HG03139 (cell line): ENCODE measurements around the gene YAP1.

Experiments used
- ATAC-seq: cut with Tn5 transposase; IDR thresholded peaks from one replicate; pipeline ENCODE4 v1.9.1; 2021; ENCODE audit not compliant: unreplicated experiment

Gene YAP1

DNA sequence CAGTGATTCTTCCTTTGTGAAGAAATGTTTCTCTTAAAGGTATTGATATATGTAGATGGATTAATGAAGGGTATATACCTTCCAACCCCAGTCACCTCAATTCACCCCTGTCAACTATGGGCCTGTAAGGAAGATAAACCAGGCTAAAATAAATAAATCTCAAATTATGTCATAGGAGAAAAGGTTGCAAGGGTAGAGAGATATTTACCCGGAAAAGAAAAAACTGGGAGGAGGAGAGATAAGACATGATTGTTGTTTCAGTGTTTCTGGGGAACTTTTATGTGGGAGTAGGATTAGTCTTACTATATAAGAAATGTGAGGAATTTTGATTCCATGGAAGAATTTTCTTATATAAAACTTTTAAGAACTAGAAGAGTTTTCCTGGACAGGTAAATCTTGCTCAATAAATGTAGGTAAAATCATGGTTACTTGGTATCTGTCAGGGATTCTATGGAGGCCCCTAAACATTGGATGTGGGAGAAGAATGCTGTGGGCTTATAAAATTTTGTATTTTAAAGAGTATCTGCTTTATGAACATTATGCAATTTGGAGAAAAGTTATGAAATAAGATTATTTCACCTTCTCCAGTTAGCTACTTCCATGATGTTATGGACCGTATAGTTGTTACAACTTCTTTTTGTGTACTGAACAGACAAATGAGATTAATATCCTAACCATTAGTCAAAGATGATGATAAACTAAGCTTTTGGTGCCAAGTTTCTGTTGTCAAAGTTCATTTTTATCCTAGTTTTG lies 6.4 kb downstream of the YAP1 start:
- ATAC-seq: no peak

- no peak for ATAC-seq
Measured at GRCh38 chr11:102117472-102118113, 7.3 kb downstream of the YAP1 start.

- no peak for ATAC-seq
Measured at GRCh38 chr11:102118937-102119336, 8.7 kb downstream of the YAP1 start.

DNA sequence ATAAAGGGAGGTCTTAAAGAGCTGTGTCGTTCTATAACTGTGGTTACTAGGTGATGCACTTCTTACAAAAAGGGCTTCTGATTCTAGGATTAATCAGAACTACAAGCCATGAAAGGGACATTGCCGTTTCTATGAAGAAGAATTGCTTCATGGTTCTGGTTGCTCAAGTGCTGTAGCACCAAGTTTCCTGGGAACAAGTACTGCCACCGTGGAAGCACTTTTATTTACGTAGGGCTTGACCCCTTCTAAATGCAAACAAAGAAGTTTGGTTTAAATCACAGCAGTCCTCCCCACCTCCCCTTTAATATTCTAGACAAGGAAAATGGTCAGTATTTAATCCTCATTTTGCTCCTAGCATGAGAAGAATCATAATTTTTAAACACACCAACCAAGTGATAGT lies 9.8 kb downstream of the YAP1 start:
- no peak for ATAC-seq

- no peak for ATAC-seq
Measured at GRCh38 chr11:102120437-102120973, 10.3 kb downstream of the YAP1 start.

DNA sequence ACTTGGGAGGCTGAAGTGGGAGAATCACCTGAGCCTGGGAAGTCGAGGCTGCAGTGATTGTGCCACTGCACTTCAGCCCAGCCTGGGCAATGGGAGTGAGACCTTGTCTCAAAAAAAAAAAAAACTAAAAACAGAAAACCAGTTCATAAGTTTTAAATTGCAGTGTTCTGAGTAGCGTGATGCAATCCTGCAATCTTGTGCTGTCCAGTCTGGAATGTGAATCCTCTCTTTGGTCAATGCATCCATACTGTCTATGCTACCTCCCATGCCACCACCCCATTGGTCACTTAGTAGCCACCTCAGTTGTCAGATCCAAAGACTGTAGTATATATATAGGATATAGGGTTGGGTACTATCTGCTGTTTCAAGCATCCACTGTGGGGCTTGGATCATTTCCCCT lies 11.1 kb downstream of the YAP1 start:
- no peak for ATAC-seq

GRCh38 chr11:102134597-102134996 lies 24.4 kb downstream of the YAP1 start:
- ATAC-seq: no peak

GRCh38 chr11:102135256-102135655 lies 25.0 kb downstream of the YAP1 start:
- ATAC-seq: no peak

- no peak for ATAC-seq
Measured at GRCh38 chr11:102138223-102138622, 28.0 kb downstream of the YAP1 start.

DNA sequence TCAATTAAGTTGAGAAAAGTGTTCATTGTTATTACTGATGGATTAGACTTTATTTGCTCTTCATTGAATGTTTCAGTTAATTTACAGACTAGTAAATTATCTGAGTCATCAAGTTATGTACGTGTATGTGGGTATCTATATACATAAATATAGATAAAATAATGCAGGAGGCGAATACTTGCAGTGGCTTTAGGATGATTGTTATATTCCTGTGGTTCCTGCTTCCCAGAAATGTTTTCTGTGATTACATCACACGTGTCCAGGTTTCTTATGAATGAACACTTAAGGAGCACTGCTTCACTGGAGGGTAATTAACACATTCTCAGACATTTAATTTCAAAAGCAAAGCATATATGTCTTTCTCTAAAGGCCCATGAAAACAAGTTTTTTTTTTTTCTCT lies 28.4 kb downstream of the YAP1 start:
- no peak for ATAC-seq

DNA sequence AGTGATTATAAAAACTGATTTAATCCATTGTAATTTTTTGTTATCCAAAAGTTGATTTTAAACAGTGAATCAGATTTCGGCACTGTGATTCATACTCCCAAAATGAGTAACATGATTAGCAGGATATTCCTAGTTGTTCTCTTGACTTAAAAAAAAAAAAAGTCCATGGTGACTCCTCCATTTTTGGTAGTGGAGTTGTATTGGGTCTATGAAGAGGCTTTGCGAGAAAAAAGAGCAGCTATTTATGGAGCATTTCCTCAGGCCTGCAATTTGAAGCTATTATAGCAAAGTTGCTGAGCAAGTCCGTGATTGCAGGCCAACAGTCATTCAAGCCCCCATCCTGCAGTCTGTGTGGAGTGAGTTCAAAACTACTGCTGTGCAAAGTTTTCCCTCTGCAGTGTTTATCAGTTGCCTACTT lies 28.8 kb downstream of the YAP1 start:
- no peak for ATAC-seq

DNA sequence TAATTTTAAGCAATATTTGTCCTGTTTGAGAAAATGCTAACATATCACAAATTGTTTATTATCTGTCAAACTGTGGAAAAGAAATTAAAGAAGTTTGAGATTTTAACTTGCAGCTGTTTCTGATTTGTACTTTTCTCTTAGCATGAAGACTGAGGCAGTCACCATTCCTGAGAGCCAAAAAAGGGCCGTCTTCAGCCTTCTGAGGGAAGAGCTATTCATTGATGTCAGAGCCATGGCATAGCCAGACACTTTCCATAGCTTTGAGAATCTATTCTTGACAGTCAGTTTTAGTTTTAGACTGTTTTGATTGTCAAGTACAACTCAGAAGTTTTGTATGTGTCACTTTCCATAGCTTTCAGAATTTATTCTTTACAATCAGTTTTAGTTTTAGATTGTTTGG lies 32.1 kb downstream of the YAP1 start:
- no peak for ATAC-seq

- ATAC-seq: no peak
Measured at GRCh38 chr11:102143867-102144266, 33.6 kb downstream of the YAP1 start.

DNA sequence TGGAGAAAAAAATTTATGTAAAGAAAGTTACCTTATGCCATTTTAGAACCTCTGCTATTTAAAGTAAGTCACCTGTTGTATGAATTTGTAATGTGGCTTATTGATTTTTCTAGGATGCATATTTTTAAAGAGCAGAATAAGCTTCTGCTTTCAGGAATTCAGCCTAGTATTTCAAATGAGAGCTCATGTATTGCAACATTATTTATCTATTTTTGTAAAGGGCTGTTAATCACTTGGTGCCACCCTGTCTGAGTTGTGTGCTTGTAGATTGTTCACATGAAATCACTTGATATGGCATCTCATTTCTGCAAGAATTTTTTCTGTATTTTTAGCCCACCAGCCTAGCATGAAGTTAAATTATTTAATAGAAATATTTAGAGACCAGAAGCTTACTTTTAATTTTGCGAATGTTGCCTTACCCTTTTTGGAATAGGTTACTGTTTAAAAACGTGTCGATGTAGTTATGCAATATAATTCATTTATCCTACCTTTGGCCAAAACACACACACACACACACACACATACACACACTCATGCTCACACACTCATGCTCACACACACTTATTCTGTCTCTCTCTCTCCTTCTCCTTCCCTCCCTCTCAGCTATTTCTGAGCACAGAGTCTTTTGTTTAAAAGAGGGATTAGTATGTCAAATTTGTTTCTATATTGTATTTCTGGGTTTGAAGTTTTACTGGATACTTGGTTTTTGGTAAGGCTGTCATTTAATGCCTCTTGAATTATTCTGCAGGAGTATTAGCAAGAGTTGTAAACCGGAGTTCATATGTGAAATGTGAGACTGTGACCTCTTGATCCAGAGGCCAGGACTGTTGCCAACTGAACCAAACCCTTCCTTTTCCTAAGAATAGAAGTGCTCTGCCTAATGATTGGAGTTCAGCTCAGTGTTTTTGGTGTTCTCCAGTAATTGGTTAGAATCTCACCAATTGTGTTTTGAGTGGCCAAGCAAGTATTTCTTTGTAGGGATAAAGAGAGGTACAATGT lies 34.4 kb downstream of the YAP1 start:
- ATAC-seq: no peak

DNA sequence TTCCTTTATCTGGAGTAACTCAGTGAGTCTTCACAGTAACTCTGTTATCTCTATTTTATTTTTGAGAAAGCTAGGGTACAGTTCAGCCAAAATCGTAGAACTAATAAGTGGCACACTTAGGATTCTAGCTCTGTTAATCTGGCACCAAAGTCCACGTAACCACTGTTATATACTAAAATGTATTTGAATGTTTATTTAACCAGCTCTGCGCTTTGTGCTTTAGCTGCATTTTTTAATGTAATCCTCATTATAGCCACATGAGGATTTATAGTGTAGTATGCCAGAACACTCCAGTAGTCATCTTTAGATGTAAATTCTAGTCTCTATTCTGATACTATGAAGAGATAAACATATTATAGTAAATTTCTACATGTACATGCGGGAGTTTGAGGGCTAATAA lies 36.8 kb downstream of the YAP1 start:
- no peak for ATAC-seq

DNA sequence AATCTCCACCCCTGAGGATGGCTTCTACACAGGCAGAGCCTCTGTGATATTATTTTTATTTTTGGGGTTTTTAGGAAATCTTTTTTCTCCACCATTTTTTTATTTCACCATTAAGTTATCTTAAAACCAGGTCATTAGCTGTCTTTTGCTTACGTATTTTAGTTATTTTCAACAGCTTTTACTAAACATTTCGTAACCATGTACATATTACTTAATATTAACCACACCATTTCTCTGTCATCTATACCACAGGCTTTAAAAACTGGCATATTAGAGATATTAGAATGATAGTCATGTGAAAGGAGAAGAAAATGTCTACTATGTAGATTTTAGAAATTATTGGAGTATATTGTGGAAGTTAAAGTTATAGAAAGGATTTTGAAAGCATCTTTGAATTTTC lies 37.4 kb downstream of the YAP1 start:
- no peak for ATAC-seq

GRCh38 chr11:102148059-102148458 lies 37.8 kb downstream of the YAP1 start:
- ATAC-seq: no peak

- no peak for ATAC-seq
Measured at GRCh38 chr11:102151784-102152525, 41.7 kb downstream of the YAP1 start.

GRCh38 chr11:102153082-102153481 lies 42.8 kb downstream of the YAP1 start:
- ATAC-seq: no peak

GRCh38 chr11:102154806-102155205 lies 44.6 kb downstream of the YAP1 start:
- no peak for ATAC-seq

- no peak for ATAC-seq
Measured at GRCh38 chr11:102155676-102156075, 45.4 kb downstream of the YAP1 start.
